Inflammatory macrophage treated with lipopolysaccharide for 4 hours (primary cell): ENCODE data around the gene LAMB1.
"Not testable (repeated sequence)": the region's sequence is repeated elsewhere in the genome, so short reads cannot be mapped to it uniquely, and the experiment has no call there.

ENCODE experiments used
- DNase-seq: peaks from one replicate; pipeline ENCODE4 v3.0.0-alpha.2; 2020

LAMB1 gene

DNA sequence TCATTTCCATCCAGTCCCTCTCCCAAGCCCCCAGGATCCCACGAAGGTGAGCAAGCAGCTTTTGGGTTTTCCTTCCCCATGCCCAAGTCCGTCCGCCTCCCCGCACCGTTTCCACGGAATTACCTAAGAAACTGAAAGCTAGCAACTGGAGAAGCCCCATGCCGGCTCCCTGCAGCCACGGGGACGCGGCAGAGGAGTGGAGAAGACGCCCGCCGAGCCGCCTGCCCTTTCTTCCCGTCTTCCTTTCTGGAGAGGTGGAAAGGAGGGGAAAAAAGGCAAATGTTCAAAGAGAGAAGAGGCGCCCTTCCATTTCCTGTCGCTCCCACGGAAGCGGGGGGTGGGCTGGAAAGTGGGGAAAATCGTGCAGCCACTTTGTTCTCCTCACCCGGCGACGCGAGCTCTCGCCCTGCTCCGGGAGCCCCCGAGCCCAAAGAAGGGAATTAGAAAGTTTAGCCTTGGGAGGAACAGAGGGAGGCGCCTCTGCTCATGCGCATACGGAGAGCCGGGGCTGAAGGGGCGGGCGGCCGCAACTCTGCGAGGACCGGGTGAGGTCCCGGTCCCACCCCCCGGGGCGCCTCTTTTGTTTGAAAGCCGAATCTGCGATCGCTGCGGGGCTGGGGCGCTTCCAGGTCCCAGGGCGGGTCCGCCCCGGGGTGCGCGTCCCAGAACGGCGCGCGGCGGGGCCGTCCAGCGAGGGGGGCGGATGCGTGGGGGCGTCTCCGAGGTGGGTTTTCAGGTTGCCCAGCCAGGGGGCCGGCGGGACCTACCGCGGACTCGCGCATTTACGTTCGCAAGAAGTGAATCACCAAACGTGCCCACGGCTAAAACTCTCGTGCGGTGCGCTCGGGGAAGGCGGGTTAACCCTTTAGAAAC, at the start of gene LAMB1:
Gene LAMB1 (minus strand): TSS at position 436 of the 873 bp plus-strand sequence. CDS start 276 bp downstream, at position 160.
- DNase-seq, result no peak

GRCh38 chr7:108051454-108051853, 48.5 kb upstream of the LAMB1 start:
- no peak for DNase-seq

DNA sequence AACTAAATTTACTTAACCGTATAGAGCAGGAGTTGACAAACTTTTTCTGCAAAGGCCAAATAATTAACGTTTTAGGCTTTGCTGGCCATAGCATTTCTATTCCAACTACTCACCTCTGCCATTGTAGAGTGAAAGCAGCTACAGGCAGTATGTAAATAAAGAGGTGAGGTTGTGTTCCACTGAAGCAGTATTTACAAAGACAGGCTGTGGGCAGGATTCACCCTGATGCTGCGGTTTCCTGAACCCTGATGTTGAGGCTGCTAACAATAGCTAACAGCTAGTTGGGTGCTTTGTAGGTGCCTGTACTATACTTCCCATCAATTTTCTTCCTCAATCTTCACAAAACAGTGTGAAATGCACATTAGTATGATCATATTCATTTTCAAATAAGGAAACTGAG, 47.0 kb upstream of the LAMB1 start:
- no peak for DNase-seq

DNA sequence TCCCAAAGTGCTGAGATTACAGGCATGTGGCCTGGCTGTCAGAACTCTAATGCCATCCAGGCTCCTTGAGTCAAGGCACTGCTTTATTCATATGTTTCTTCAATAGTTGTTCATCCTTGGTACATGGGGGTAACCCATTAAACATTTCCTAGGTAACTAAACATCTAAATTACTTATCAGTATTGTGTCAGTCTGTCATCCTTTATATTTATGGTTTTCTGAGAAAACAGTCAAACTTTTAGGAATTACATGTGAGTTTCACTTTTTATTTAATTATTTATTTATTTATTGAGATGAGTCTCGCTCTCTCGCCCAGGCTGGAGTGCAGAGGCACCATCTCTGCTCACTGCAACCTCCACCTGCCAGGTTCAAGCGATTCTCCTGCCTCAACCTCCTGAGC, 45.5 kb upstream of the LAMB1 start:
- no peak for DNase-seq

DNA sequence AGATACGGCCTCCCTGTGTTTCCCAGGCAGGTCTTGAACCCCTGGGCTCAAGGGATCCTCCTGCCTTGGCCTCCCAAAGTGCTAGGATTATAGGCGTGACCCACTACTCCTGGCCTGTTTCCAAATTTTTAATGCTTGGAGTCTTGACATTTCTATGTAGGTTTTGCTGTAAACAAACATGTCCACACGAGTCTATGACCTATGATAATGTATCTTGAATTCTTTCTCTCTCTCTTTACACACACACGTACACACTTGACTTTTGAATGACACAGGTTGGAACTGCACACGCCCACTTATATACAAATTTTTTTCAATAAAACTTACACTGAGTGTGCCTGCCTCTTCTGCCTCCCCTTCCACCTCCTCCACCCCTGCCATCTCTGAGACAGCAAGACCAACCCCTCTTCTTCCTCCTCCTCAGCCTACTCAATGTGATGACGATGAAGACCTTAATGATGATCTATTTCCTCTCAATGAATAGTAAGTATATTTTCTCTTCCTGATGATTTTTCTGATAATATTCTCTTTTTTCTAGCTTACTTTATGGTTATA, 44.1 kb upstream of the LAMB1 start:
- no peak for DNase-seq

DNA sequence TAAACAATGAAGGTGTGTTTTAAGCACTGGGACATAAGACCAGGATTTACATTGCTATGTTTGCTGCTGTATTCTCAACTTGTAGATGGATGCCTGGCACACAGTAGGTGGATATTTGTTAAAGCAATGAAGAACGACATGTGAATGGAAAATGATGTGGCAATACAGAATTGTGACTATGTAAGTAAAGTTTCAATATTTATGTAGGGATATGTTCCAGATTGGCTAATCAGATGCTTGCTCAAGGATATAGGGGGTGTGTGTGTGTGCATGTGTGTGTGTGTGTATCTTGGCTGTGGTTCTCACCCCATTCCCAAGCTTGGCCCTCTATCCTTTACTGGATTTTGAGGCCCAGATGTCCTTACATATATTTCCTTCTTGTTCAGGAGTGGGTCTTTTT, 42.7 kb upstream of the LAMB1 start:
- DNase-seq, result peak; percentile 1

- DNase-seq, result peak; percentile 3
Measured at GRCh38 chr7:108045154-108045553, 42.2 kb upstream of the LAMB1 start.

GRCh38 chr7:108044345-108044744, 41.4 kb upstream of the LAMB1 start:
- DNase-seq, result no peak

- DNase-seq, result no peak
Measured at GRCh38 chr7:108038986-108039385, 36.0 kb upstream of the LAMB1 start.

DNA sequence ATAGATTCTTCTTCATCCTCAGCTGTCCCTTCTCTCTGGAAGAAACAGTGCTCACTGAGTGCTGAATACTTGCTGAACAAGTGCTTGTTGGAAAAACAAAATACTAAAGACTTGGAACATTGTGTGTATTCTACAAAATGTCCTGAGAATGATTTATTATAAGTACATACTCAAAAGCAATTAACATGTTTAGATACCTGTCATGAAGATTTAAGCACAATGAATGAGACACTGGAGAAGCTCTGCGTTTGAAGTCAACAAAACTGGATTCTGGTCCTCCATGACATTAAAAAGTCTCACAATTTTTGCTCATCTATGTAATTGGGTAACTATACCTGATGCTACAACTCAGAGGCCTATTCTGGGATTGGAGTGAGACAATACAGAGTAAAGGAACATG, 34.8 kb upstream of the LAMB1 start:
- DNase-seq, result no peak

- no peak for DNase-seq
Measured at GRCh38 chr7:108037140-108037539, 34.2 kb upstream of the LAMB1 start.

DNA sequence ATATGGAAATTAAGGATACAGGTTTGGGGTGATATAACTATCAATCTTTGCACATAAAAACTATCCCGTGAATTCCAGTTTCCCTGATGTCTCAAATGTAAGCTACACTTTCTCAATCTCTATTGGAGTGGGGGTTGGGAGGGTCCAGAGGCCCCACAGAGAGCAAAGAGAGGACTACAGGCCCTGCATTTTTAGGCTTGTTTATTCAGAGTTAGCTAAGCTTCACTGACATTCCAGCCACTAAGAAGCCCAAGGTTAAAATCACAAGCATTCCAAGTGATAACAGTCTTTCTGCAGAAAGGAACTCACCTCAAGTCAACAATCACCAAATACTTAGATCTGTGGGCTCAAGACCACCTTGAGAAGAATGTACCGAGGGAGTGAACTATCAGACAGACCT, 31.6 kb upstream of the LAMB1 start:
- DNase-seq, result no peak

DNA sequence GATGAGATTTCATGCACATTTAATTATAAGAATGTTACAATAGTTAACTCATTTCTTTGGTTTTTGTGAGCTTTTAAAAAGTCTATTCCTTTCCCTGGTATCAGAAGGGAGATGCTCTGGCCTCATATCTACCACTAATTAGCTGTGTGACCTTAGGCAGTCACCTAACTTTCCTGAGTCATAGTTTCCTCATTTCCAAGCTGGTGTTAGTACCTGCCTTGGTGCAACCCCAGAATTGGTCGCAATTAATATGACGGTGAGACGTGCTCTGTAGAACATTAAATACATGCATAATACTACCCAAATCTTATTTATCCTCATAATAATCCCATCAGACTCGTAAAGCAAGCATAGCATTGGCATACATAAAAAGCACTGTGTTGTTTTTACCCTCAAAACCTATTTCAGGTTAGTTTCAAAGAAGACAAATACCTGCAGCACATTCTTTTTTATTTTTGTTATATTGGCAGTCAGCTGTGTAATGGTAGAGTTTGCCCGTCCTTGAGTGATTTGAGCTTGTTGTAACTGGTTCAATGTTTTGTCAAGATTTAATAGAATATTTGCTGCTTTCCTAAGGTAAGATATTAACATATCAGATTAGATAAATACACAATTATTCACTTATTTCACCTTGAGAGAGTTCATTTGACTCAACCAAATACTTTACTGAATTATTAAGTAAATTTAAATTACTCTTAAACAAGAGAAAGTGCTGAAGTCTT, 31.0 kb upstream of the LAMB1 start:
- no peak for DNase-seq

- DNase-seq, result not testable (repeated sequence)
Measured at GRCh38 chr7:108033309-108033708, 30.3 kb upstream of the LAMB1 start.

DNA sequence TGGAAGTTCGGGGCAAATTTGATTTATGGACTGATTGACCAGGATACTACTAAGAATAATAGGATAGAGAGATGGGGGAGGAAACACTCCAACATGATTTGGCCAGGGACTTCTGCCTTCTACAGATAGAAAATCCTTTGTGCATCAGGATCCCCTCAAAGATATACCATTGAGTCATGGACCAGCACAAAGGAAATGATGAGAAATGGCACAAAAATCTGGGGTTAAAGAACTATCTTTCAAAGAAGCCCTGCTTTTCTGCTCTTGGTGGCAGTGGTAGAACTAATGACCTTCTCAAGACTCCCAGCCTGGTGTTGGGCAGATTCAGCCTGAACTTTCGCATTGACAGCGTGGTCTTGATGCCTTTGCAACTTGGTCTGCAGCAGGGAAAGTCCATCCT, 27.6 kb upstream of the LAMB1 start:
- no peak for DNase-seq

- DNase-seq, result no peak
Measured at GRCh38 chr7:108029034-108029433, 26.1 kb upstream of the LAMB1 start.

DNA sequence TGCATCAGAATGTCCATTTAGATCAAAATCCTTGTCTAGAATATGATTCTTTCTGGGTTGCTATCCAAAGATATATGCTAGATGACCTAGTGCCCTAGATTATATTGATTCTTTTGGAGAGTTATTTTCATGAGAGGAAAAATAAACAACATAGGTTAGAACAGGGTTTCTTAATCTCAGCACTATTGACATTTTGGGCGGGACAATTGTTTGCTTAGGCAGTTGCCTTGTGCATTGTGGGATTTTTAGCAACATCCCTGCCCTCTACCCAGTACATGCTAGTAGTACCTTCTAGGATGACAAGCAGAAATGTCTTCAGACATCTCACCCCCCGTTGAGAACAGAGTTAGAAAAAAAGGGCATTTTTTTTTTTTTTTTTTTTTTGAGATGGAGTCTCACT, 25.1 kb upstream of the LAMB1 start:
- DNase-seq, result no peak

DNA sequence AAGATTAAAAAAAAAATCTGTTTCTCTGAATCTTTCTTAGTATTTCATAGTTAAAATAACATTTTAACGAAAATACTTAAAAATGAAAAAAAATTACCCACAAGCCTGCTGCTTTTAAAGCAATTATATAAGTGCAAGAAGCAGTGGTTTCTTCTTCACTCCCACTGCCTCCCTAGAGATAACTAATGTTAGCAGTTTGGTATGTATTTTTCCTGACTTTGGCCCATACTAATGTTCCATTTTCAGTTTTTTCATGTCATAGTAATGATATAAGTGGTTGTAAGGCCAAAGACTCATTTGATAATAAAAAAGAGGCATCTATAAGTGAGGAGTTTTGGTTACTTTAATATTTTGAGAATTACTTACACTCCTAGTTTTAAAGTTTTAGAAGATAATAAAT, 24.3 kb upstream of the LAMB1 start:
- no peak for DNase-seq

- DNase-seq, result no peak
Measured at GRCh38 chr7:108026647-108027046, 23.7 kb upstream of the LAMB1 start.

GRCh38 chr7:108026116-108026515, 23.2 kb upstream of the LAMB1 start:
- peak; percentile 12 for DNase-seq

DNA sequence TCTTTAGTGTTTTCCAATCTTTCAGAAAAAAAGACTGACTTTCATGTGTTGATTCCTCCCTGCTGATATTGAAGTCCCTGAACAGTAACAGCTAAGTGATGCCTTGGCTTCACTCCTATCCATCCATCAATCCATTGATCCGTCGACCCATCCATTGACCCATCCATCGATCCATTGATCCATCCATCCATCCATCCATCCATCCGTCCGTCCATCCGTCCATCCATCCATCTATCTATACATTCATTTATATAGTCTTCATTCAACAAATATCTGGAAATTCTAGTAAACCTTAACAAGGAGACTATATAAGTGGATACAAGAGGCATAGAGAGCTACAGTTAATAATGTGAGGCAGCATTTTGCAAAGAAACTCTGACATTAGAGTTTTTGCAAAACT, 21.6 kb upstream of the LAMB1 start:
- no peak for DNase-seq

DNA sequence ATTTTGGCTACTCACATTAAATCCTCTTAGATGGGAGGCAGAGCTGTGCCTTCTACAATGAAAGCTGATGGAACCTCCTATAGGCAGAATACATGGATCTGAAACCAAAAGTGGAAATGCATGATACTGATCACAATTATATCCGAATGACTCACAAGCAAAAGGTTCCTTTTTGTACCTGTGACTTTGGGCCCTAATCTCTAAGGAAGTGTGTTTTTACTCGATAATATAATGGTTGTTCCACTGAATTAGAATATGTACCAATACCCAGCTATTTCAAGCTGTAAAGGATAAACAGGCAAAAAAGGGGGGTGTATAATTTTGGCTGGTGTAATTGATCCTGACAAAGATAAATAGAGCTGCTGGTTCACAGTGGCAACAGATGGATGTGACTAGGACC, 17.6 kb upstream of the LAMB1 start:
- DNase-seq, result peak; percentile 49

- no peak for DNase-seq
Measured at GRCh38 chr7:108018668-108019067, 15.7 kb upstream of the LAMB1 start.

- no peak for DNase-seq
Measured at GRCh38 chr7:108017776-108018151, 14.8 kb upstream of the LAMB1 start.
